GM12873 (cell line): ENCODE data around the gene RWDD4.

Source experiments
- TF ChIP-seq, protein P1 (sequence below): IDR thresholded peaks from 2 replicates; pipeline ENCODE4 v1.5.1; 2012; ENCODE audit warnings: low read depth, mild to moderate bottlenecking, moderate library complexity, low read length, control low read depth; ENCODE audit not compliant: insufficient read depth; ENCODE audit errors: missing control alignments

Gene RWDD4

DNA sequence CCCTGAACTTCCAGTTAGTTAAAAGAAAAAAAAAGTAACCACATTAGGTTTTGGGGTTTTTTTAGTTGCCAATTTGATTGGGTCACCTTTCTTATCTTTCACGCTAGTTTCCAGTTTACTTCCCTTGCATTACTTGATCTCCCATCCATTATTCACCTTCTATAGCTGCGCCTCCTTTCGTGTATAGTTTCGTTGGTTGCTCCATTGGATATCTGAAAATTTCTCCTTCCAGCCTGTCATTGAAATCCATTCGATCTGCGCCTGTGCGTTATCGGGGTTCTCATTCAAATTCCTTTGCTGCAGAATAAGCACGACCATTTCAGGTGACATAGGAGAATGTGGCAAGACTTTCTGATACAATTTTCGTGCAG is 872 bp upstream of the RWDD4 start:
- TF ChIP-seq, protein P1, sequence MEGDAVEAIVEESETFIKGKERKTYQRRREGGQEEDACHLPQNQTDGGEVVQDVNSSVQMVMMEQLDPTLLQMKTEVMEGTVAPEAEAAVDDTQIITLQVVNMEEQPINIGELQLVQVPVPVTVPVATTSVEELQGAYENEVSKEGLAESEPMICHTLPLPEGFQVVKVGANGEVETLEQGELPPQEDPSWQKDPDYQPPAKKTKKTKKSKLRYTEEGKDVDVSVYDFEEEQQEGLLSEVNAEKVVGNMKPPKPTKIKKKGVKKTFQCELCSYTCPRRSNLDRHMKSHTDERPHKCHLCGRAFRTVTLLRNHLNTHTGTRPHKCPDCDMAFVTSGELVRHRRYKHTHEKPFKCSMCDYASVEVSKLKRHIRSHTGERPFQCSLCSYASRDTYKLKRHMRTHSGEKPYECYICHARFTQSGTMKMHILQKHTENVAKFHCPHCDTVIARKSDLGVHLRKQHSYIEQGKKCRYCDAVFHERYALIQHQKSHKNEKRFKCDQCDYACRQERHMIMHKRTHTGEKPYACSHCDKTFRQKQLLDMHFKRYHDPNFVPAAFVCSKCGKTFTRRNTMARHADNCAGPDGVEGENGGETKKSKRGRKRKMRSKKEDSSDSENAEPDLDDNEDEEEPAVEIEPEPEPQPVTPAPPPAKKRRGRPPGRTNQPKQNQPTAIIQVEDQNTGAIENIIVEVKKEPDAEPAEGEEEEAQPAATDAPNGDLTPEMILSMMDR: no peak

DNA sequence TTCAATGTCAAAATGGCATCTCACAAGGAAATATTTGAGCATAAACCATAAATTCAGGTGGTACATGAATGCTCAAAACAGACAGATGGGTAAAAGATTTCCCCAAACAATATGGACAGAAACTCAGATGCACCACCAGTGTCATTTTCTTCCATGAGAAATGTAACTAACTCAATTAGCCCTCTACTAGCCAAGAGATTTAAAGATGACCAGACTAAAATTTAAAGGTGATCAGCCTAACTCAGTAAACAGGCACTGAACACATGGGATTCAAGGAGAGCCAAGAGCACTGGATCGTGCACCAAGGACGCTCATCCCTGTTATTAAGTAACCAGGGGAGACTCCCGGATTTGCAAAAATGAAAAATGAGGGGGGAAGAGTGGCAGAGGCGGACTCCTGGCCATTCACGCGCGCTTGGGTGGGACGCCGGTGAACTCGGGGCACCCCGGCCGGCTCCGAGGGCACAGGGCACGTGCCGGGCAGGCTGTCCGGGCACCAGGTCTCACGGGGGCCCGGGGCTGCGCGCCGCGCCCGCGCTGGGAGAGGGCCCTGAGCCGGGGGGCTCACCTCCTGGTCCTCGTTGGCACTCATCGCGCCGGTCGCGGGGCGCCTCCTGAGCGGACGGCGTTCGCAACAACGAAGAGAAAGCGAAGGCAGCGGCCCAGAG is 490 bp downstream of the RWDD4 start:
- TF ChIP-seq, protein P1: no peak

DNA sequence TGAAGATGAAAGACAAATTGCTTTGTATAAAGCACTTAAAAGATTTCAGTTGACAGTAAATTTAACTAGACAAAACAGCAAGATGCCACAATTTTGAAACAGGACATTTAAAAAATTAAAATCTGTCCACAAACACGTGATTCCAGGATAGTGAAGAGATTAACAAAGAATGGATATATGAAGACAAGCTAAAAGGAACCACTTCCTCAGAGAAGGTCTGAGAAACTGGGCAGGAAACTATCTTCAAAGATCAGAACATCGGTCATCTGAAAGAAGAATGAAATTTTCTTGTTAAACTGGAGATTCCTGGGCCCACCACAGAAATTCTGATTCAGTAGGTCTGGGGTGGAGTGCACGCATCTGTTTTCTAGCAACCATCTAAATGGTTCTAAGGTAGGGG is 1.4 kb downstream of the RWDD4 start:
- TF ChIP-seq, protein P1: no peak

DNA sequence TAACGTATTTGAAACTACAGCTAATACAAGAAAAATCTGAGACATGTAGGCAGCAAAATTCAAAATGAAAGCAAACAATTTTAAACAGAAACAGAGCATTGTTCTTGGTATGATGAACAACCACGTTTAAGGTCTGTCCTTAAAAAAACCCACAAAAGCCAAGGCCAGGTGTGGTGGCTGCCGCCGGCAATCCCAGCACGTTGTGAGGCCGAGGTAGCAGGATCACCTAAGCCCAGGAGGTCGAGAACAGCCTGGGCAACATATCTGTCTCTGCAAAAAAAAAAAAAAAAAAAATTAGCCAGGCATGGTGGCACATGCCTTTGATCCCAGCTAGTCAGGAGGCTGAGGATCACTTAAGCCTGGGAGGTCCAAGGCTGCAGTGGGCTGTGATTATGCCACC is 13.7 kb downstream of the RWDD4 start:
- TF ChIP-seq, protein P1: no peak

DNA sequence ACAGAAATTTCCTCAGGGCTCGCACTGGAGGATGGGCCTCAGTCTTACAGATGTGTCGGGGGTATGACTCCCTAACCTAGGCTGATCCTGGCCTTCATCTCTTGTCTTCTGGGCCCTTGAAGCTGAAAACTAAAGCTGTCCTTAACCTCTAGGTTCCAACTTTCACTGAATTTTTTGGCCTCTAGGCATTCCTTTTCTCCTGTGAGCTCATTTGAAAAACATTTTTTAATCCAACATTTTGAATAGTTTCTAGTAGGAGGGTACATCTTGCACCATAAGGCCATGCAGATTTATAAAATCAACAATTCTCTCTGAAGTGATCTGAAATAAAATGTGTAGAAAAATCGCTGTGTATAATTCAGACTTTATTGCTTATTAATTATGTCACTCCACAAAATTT is 19.7 kb downstream of the RWDD4 start:
- TF ChIP-seq, protein P1: no peak

DNA sequence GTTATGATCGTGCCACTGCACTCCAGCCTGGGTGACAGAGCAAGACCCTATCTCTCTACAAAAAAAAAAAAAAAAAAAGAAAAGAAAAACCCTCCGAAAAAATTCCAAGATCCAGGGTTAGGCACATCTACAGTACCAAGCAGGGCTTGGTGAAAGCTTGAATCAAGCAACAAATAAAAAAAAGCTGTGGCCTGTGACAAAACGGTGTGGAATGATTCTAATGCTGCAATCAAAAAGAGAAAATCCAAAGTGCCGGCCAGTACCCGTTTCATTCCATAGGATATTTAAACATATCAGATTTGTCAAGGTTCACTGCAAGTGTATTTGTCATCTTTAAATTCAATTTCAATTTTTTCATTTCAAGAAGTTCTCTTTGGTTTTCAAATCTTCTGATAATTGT is 20.5 kb downstream of the RWDD4 start:
- TF ChIP-seq, protein P1: no peak

DNA sequence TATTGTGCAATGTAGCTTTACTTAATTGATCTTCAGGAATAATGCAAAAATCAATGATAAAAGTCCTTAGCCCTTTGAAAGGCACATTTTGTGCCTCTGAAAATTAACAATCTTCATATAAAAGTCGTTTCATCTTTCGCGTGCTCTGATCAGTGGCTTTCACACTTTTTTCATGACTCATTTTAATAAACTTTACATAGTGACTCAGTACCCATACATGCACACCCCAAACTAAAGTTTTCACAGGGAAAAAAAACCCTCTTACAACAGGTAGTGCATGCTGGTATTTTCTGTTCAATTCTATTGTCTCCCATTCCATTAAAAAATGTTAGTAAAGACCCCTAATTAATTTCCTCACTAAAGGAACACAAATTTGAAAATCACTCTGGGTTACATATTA is 21.5 kb downstream of the RWDD4 start:
- TF ChIP-seq, protein P1: no peak
